CD4-positive, alpha-beta T cell (primary cell): Measurements from ENCODE around the gene HNRNPA0. TPM values are rescaled to one million over a fixed set of nuclear protein-coding genes. Genes with fewer than 3 reads are reported as not detected.
A peak's percentile ranks its signal among the peaks of the same experiment; 100 is the strongest.

Experiments
- ATAC-seq: fragments of 200-7000 bp; cut with Tn5 transposase; one replicate; pipeline ENCODE4 v1.10.0; 2022; ENCODE audit warnings: mild to moderate bottlenecking; ENCODE audit not compliant: poor library complexity
- CTCF ChIA-PET: fragments of 350-600 bp; sonication (Branson Sonifier 250); formaldehyde crosslinking; loops from one replicate; lab custom pipeline; 2021; ENCODE audit warnings: antibody characterized with exemption, inconsistent platforms; lab: Charles Lee
- POLR2A ChIA-PET: fragments of 350-600 bp; sonication (Branson Sonifier 250); formaldehyde crosslinking; loops from one replicate; lab custom pipeline; 2021; ENCODE audit warnings: antibody characterized with exemption, inconsistent platforms; lab: Charles Lee
- DNase-seq, 14 experiments: peaks; one replicate each; pipeline ENCODE4 v3.0.0-alpha.2; 2013 to 2020; ENCODE audit warnings: mixed read lengths in 2 of 14
- H3K27ac ChIP-seq, 2 donors: one replicate each; pipeline versions ENCODE4 v1.5.1 to v1.7.0; 2013; ENCODE audit warnings: low read length in 2 of 2, low read depth in 1 of 2, mild to moderate bottlenecking in 1 of 2
- H3K27me3 ChIP-seq, 2 experiments: 1 replicate in 1 of 2; 2 replicates in 1 of 2; pipeline versions ENCODE4 v1.6.1 to v1.7.0; 2013; ENCODE audit warnings: low read length in 2 of 2, control low read depth in 1 of 2, mild to moderate bottlenecking in 1 of 2, moderate library complexity in 1 of 2; ENCODE audit not compliant: insufficient read depth in 2 of 2, control insufficient read depth in 1 of 2
- H3K36me3 ChIP-seq: one replicate; pipeline ENCODE4 v1.6.1; 2013; ENCODE audit warnings: low read length, control low read depth; ENCODE audit not compliant: insufficient read depth
- H3K4me1 ChIP-seq: one replicate; pipeline ENCODE4 v1.6.1; 2013; ENCODE audit warnings: low read length, control low read depth; ENCODE audit not compliant: insufficient read depth
- H3K4me3 ChIP-seq: one replicate; pipeline ENCODE4 v1.5.1; 2013; ENCODE audit warnings: mild to moderate bottlenecking, low read length, moderate library complexity
- H3K9me3 ChIP-seq, 2 experiments: 1 replicate in 1 of 2; 2 replicates in 1 of 2; pipeline versions ENCODE4 v1.6.1 to v1.7.0; 2013; ENCODE audit warnings: low read length in 2 of 2, mild to moderate bottlenecking in 2 of 2, control low read depth in 1 of 2, moderate library complexity in 1 of 2; ENCODE audit not compliant: control insufficient read depth in 1 of 2, insufficient read depth in 1 of 2
- H3K27ac Mint-ChIP-seq: one replicate; pipeline ENCODE4 v1.8.0; 2020; ENCODE audit warnings: mixed read lengths
- H3K27me3 Mint-ChIP-seq: one replicate; pipeline ENCODE4 v1.8.0; 2021; ENCODE audit warnings: mixed read lengths
- H3K36me3 Mint-ChIP-seq: one replicate; pipeline ENCODE4 v1.8.0; 2021; ENCODE audit warnings: low read depth, mixed read lengths
- H3K4me1 Mint-ChIP-seq: one replicate; pipeline ENCODE4 v1.8.0; 2021; ENCODE audit warnings: low read depth, mixed read lengths
- H3K4me3 Mint-ChIP-seq: one replicate; pipeline ENCODE4 v1.8.0; 2020; ENCODE audit warnings: mild to moderate bottlenecking, mixed read lengths
- H3K9me3 Mint-ChIP-seq: one replicate; pipeline ENCODE4 v1.8.0; 2020; ENCODE audit warnings: mixed read lengths
- intact Hi-C, 2 experiments: fragments of 100-400 bp; cut with DNase I in 1 of 2; cut with micrococcal nuclease in 1 of 2; formaldehyde crosslinking; loops; one replicate each; pipeline versions ENCODE4 v1.15.1 to v1.9.0; 2023 to 2025; cut with DNase I, micrococcal nuclease
- total RNA-seq, 174 experiments: library from RNA in 2 of 174; stranded (reverse) in 2 of 174; gene quantifications; one replicate each; pipeline ENCODE4 v1.2.3 and lab custom pipeline; 2021 to 2026
- TF ChIP-seq, protein P1 (sequence below): fragments of 200-600 bp; IDR thresholded peaks from one replicate; pipeline ENCODE4 v1.8.0; 2022; ENCODE audit warnings: antibody characterized with exemption, mild to moderate bottlenecking

Gene HNRNPA0
- total RNA-seq, 2 experiments from 2014 or later = 52.7 to 53.2 TPM

- no peaks in the 10 kb centered on the region for H3K9me3 ChIP-seq
- Mint-ChIP-seq H3K27ac (no peak overlapping the region), H3K36me3 (no peaks in the 10 kb centered on the region), H3K4me3 (no peak overlapping the region), H3K27me3 (no peaks in the 10 kb centered on the region), H3K4me1 (peaks cover 15% of the 10 kb centered on the region), H3K9me3 (peaks cover 2% of the 10 kb centered on the region)
- no peaks in the 10 kb centered on the region for H3K36me3 ChIP-seq
- DNase-seq = no peak
- H3K4me3 ChIP-seq = no peak overlapping the region
- POLR2A ChIA-PET = interaction anchor here (1.4 to 4.4 kb wide), 9 partner anchors 11 to 76 kb away, joined by 3 to 80 read pairs (median 7); partner anchors contain the start of gene HNRNPA0
- peak overlapping the region in 1 of 2 donors; percentile 31 for H3K27ac ChIP-seq
- ATAC-seq = no peak
- TF ChIP-seq, protein P1, sequence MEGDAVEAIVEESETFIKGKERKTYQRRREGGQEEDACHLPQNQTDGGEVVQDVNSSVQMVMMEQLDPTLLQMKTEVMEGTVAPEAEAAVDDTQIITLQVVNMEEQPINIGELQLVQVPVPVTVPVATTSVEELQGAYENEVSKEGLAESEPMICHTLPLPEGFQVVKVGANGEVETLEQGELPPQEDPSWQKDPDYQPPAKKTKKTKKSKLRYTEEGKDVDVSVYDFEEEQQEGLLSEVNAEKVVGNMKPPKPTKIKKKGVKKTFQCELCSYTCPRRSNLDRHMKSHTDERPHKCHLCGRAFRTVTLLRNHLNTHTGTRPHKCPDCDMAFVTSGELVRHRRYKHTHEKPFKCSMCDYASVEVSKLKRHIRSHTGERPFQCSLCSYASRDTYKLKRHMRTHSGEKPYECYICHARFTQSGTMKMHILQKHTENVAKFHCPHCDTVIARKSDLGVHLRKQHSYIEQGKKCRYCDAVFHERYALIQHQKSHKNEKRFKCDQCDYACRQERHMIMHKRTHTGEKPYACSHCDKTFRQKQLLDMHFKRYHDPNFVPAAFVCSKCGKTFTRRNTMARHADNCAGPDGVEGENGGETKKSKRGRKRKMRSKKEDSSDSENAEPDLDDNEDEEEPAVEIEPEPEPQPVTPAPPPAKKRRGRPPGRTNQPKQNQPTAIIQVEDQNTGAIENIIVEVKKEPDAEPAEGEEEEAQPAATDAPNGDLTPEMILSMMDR = no peak
- H3K4me1 ChIP-seq = peaks cover 42% of the 10 kb centered on the region
- CTCF ChIA-PET = interaction anchor here (0.9 to 4.3 kb wide), 4 partner anchors 15 to 107 kb away, joined by 4 to 26 read pairs (median 4); no protein-coding TSS in a partner anchor
- intact Hi-C loops = loop anchor here in 1 of 2 experiments (2.0 kb wide), 2 partner anchors 16 to 40 kb away; no protein-coding TSS in a partner anchor
- no peaks in the 10 kb centered on the region for H3K27me3 ChIP-seq
Observed at GRCh38 chr5:137736496-137736895, 17.7 kb downstream of the HNRNPA0 start.

DNA sequence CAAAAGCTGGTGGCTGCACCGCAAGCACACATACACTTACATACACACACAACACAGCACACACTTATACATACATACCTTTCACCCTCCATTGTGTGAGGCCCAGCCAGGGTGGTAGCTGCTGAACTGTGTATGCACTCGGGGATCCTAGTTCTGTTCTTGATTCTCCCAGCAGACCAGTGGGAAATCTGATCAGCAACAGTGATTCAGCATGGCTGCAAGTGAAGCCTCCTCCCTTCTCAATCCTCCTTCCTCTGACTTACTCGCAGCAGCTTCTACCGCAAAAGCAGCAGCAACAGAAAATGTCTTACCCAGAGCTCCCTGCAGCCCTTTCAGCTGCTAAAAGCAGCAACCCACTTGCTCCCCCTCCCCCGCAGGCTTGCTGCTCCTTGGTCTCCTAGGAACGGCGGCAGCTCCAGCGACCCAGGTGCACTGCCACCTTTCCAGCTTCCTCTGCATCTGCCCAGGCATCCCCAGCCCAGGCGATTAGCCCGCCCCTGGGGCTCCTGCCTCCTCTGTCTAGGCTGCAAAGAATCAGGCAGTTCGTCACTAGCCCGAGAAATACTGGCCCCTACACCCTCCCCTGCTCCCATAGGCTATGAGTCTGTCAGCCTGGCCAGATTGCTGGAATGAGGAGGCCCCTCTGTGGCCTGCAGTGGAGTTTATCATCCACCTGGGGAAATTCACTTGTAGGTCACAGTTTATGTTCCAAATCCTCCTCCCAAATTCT, 18.4 kb downstream of the HNRNPA0 start, which contains the start of gene KLHL3:
Gene KLHL3, minus strand, starts transcription at position 535 of the 730 bp plus-strand sequence. Its CDS starts 443 bp downstream, at position 92.
- Histone ChIP-seq H3K27me3 (no peaks in the 10 kb centered on the region), H3K4me3 (peak within 1 kb of the TSS; percentile 72), H3K9me3 (no peaks in the 10 kb centered on the region), H3K36me3 (no peaks in the 10 kb centered on the region), H3K27ac (peak within 1 kb of the TSS; percentile 31 to 68), H3K4me1 (peaks cover 42% of the 10 kb centered on the region)
- TF ChIP-seq, protein P1 = no peak
- Mint-ChIP-seq H3K27ac (no peak within 1 kb of the TSS), H3K36me3 (no peaks in the 10 kb centered on the region), H3K9me3 (peaks cover 2% of the 10 kb centered on the region), H3K27me3 (no peaks in the 10 kb centered on the region), H3K4me1 (peaks cover 16% of the 10 kb centered on the region), H3K4me3 (no peak within 1 kb of the TSS)
- intact Hi-C loops = loop anchor here in 1 of 2 experiments (2.0 kb wide), 3 partner anchors 17 to 75 kb away; no protein-coding TSS in a partner anchor
- ChIA-PET CTCF (interaction anchor here (0.8 to 4.3 kb wide), 4 partner anchors 16 to 106 kb away, joined by 4 to 26 read pairs (median 4); no protein-coding TSS in a partner anchor), POLR2A (interaction anchor here (0.7 to 4.4 kb wide), 11 partner anchors 10 to 75 kb away, joined by 3 to 80 read pairs (median 7); partner anchors contain the start of gene HNRNPA0)
- ATAC-seq (peak; percentile 48), DNase-seq (peak in 13 of 14 experiments; percentile 17 to 65 (median 38))

GRCh38 chr5:137734962-137735554, 19.1 kb downstream of the HNRNPA0 start:
- peaks cover 42% of the 10 kb centered on the region for H3K4me1 ChIP-seq
- H3K9me3 Mint-ChIP-seq = peaks cover 2% of the 10 kb centered on the region
- no peaks in the 10 kb centered on the region for H3K27me3 ChIP-seq
- peaks cover 4% of the 10 kb centered on the region for H3K36me3 Mint-ChIP-seq
- peaks cover 22% of the 10 kb centered on the region for H3K4me1 Mint-ChIP-seq
- DNase-seq (peak in 8 of 14 experiments; percentile 4 to 42 (median 29)), ATAC-seq (no peak)
- H3K9me3 ChIP-seq = no peaks in the 10 kb centered on the region
- intact Hi-C loops = loop anchor here (2.0 to 5.0 kb wide), 2 partner anchors 38 to 74 kb away; no protein-coding TSS in a partner anchor
- H3K27me3 Mint-ChIP-seq = no peaks in the 10 kb centered on the region
- H3K27ac Mint-ChIP-seq = no peak overlapping the region
- CTCF ChIA-PET = interaction anchor here (0.8 to 4.3 kb wide), 3 partner anchors 17 to 106 kb away, joined by 4 to 26 read pairs (median 4); no protein-coding TSS in a partner anchor
- POLR2A ChIA-PET = interaction anchor here (1.4 to 4.4 kb wide), 9 partner anchors 9 to 75 kb away, joined by 3 to 80 read pairs (median 7); partner anchors contain the start of gene HNRNPA0
- H3K4me3 ChIP-seq = peak overlapping the region; percentile 72
- H3K4me3 Mint-ChIP-seq = no peak overlapping the region
- TF ChIP-seq, protein P1 = no peak
- peak overlapping the region; percentile 21 to 31 for H3K27ac ChIP-seq
- H3K36me3 ChIP-seq = no peaks in the 10 kb centered on the region
